ENCODE measurements around the gene EMP1.

Gene EMP1

GRCh38 chr12:13252024-13252423, 55.5 kb downstream of the EMP1 start:
- no peaks in the 10 kb centered on the region for H3K9me3 Mint-ChIP-seq
- peaks cover 4% of the 10 kb centered on the region for H3K27me3 Mint-ChIP-seq (ENCODE audit: low read depth, poor library complexity)
- H3K4me3 Mint-ChIP-seq: no peak overlapping the region
- no peak for TF ChIP-seq CTCF (IDR thresholded peaks at IDR 0.05)
- no peak overlapping the region for H3K27ac Mint-ChIP-seq
- peaks cover 17% of the 10 kb centered on the region for H3K4me1 Mint-ChIP-seq
- DNase-seq: no peak
- H3K36me3 Mint-ChIP-seq (ENCODE audit: low read depth): no peaks in the 10 kb centered on the region

- no peaks in the 10 kb centered on the region for H3K9me3 Mint-ChIP-seq
- TF ChIP-seq CTCF (IDR thresholded peaks at IDR 0.05): no peak
- H3K4me3 Mint-ChIP-seq: no peak overlapping the region
- DNase-seq: no peak
- H3K27ac Mint-ChIP-seq: no peak overlapping the region
- no peaks in the 10 kb centered on the region for H3K36me3 Mint-ChIP-seq (ENCODE audit: low read depth)
- H3K27me3 Mint-ChIP-seq (ENCODE audit: low read depth, poor library complexity): peaks cover 4% of the 10 kb centered on the region
- peaks cover 18% of the 10 kb centered on the region for H3K4me1 Mint-ChIP-seq
These were observed 56.1 kb downstream of the EMP1 start for GRCh38 chr12:13252616-13253015.

GRCh38 chr12:13253966-13254760, 57.6 kb downstream of the EMP1 start:
- DNase-seq: no peak
- H3K27me3 Mint-ChIP-seq (ENCODE audit: low read depth, poor library complexity): peaks cover 4% of the 10 kb centered on the region
- H3K4me3 Mint-ChIP-seq: no peak overlapping the region
- no peak overlapping the region for H3K27ac Mint-ChIP-seq
- no peaks in the 10 kb centered on the region for H3K9me3 Mint-ChIP-seq
- TF ChIP-seq CTCF (IDR thresholded peaks at IDR 0.05): no peak
- peaks cover 31% of the 10 kb centered on the region for H3K4me1 Mint-ChIP-seq
- no peaks in the 10 kb centered on the region for H3K36me3 Mint-ChIP-seq (ENCODE audit: low read depth)

- no peaks in the 10 kb centered on the region for H3K36me3 Mint-ChIP-seq (ENCODE audit: low read depth)
- H3K4me3 Mint-ChIP-seq: peak overlapping the region; percentile 77
- H3K4me1 Mint-ChIP-seq: peaks cover 31% of the 10 kb centered on the region
- TF ChIP-seq CTCF (IDR thresholded peaks at IDR 0.05): peak; percentile 96
- H3K9me3 Mint-ChIP-seq: no peaks in the 10 kb centered on the region
- no peak overlapping the region for H3K27ac Mint-ChIP-seq
- peak; percentile 96 for DNase-seq
- H3K27me3 Mint-ChIP-seq (ENCODE audit: low read depth, poor library complexity): peaks cover 4% of the 10 kb centered on the region
These were observed 59.5 kb downstream of the EMP1 start for GRCh38 chr12:13255792-13256691.

GRCh38 chr12:13256692-13257045, 60.1 kb downstream of the EMP1 start:
- Mint-ChIP-seq H3K4me1 (peaks cover 31% of the 10 kb centered on the region), H3K27me3 (ENCODE audit: low read depth, poor library complexity) (peaks cover 4% of the 10 kb centered on the region), H3K27ac (no peak overlapping the region), H3K4me3 (no peak overlapping the region), H3K9me3 (no peaks in the 10 kb centered on the region), H3K36me3 (ENCODE audit: low read depth) (no peaks in the 10 kb centered on the region)
- no peak for TF ChIP-seq CTCF (IDR thresholded peaks at IDR 0.05)
- DNase-seq: no peak
